Fibroblast of skin of back (primary cell): ENCODE measurements around the gene KIF11. TPM values are rescaled to one million over a fixed set of nuclear protein-coding genes. Genes with fewer than 3 reads are reported as not detected.
"Not testable (repeated sequence)": the region's sequence is repeated elsewhere in the genome, so short reads cannot be mapped to it uniquely, and the experiment has no call there.

Source experiments
- DNase-seq: peaks from one replicate; pipeline ENCODE4 v3.0.0-alpha.2; 2013
- polyA plus RNA-seq, 2 experiments: library from polyadenylated mRNA; unstranded; fragments of 120-200 nt; gene quantifications; one replicate each; pipeline ENCODE4 v1.2.1, GENCODE V29; 2013; ENCODE audit not compliant: insufficient read length in 2 of 2

KIF11 gene
- polyA plus RNA-seq (2013, experiment 1 of 2; ENCODE audit: insufficient read length), result 52.3 TPM
- polyA plus RNA-seq (2013, experiment 2 of 2; ENCODE audit: insufficient read length), result 7.1 TPM

GRCh38 chr10:92592761-92593618 lies at the start of gene KIF11:
TSS of gene KIF11 (plus strand) at chr10:92593130. CDS start at chr10:92593376, 246 bp downstream.
- DNase-seq, result peak; percentile 97

GRCh38 chr10:92544296-92544695 lies 48.6 kb upstream of the KIF11 start:
- peak; percentile 7 for DNase-seq

GRCh38 chr10:92545556-92545955 lies 47.4 kb upstream of the KIF11 start:
- no peak for DNase-seq

- no peak for DNase-seq
Observed at GRCh38 chr10:92547676-92548075, 45.3 kb upstream of the KIF11 start.

GRCh38 chr10:92550924-92551323 lies 42.0 kb upstream of the KIF11 start:
- no peak for DNase-seq

- DNase-seq, result no peak
Observed at GRCh38 chr10:92552310-92552709, 40.6 kb upstream of the KIF11 start.

- DNase-seq, result no peak
Observed at GRCh38 chr10:92553959-92554358, 39.0 kb upstream of the KIF11 start.

GRCh38 chr10:92559046-92559445 lies 33.9 kb upstream of the KIF11 start:
- no peak for DNase-seq

GRCh38 chr10:92562424-92562823 lies 30.5 kb upstream of the KIF11 start:
- no peak for DNase-seq

- DNase-seq, result peak; percentile 25
Observed at GRCh38 chr10:92567952-92568600, 24.9 kb upstream of the KIF11 start.

- DNase-seq, result no peak
Observed at GRCh38 chr10:92569071-92569470, 23.9 kb upstream of the KIF11 start.

- not testable (repeated sequence) for DNase-seq
Observed at GRCh38 chr10:92569663-92570062, 23.3 kb upstream of the KIF11 start.

GRCh38 chr10:92571649-92572048 lies 21.3 kb upstream of the KIF11 start:
- DNase-seq, result peak; percentile 22

GRCh38 chr10:92572362-92573090 lies 20.4 kb upstream of the KIF11 start:
- no peak for DNase-seq

- DNase-seq, result peak; percentile 57
Observed at GRCh38 chr10:92573091-92573797, 19.7 kb upstream of the KIF11 start.

GRCh38 chr10:92573798-92574547 lies 19.0 kb upstream of the KIF11 start, which contains the start of gene IDE:
TSS of gene IDE (minus strand) at chr10:92574093. CDS start at chr10:92574019, 74 bp downstream.
- DNase-seq, result peak; percentile 88

- no peak for DNase-seq
Observed at GRCh38 chr10:92574548-92575261, 18.2 kb upstream of the KIF11 start.

GRCh38 chr10:92575961-92576360 lies 17.0 kb upstream of the KIF11 start:
- DNase-seq, result peak; percentile 61

- DNase-seq, result not testable (repeated sequence)
Observed at GRCh38 chr10:92582347-92582746, 10.6 kb upstream of the KIF11 start.
